Fibroblast of lung (primary cell): ENCODE data around the gene WDR4.

Experiments used
- EZH2 ChIP-seq: IDR thresholded peaks from 2 replicates; pipeline ENCODE4 v1.5.1; 2012; ENCODE audit warnings: low read length, control low read depth, mild to moderate bottlenecking; ENCODE audit errors: missing control alignments
- TF ChIP-seq, protein P1 (sequence below), 2 donors: IDR thresholded peaks in 1 of 2; conservative IDR thresholded peaks in 1 of 2; 1 replicate in 1 of 2; 2 replicates in 1 of 2; pipeline ENCODE4 v1.5.1; 2011 to 2012; ENCODE audit warnings: low read length in 2 of 2, control low read depth in 1 of 2, inconsistent platforms in 1 of 2, low read depth in 1 of 2, mild to moderate bottlenecking in 1 of 2

DNA sequence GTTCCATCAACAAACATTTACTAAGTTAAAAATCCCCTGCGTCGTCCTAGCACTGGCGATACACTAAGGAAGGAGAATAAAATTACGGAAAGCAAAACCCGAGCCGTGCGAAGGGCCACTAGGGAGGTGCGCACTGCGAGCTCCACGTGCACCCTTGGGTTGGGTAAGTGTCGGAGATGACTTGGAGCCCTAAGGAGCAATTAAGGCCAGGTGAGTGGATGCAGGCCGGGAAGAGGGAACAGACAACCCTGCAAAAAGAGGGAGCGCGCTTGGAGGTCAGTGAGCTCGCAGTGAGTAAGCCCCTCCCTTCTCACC is 704 bp downstream of the WDR4 start:
- no peak for TF ChIP-seq EZH2
- TF ChIP-seq, protein P1, sequence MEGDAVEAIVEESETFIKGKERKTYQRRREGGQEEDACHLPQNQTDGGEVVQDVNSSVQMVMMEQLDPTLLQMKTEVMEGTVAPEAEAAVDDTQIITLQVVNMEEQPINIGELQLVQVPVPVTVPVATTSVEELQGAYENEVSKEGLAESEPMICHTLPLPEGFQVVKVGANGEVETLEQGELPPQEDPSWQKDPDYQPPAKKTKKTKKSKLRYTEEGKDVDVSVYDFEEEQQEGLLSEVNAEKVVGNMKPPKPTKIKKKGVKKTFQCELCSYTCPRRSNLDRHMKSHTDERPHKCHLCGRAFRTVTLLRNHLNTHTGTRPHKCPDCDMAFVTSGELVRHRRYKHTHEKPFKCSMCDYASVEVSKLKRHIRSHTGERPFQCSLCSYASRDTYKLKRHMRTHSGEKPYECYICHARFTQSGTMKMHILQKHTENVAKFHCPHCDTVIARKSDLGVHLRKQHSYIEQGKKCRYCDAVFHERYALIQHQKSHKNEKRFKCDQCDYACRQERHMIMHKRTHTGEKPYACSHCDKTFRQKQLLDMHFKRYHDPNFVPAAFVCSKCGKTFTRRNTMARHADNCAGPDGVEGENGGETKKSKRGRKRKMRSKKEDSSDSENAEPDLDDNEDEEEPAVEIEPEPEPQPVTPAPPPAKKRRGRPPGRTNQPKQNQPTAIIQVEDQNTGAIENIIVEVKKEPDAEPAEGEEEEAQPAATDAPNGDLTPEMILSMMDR (conservative IDR thresholded peaks at IDR 0.05 in 1 of 2, IDR thresholded peaks at IDR 0.05 in 1 of 2; ENCODE audit: low read depth in 1 of 2, low read length in 2 of 2): no peak
